ENCODE results near the gene RYR2.

DNA sequence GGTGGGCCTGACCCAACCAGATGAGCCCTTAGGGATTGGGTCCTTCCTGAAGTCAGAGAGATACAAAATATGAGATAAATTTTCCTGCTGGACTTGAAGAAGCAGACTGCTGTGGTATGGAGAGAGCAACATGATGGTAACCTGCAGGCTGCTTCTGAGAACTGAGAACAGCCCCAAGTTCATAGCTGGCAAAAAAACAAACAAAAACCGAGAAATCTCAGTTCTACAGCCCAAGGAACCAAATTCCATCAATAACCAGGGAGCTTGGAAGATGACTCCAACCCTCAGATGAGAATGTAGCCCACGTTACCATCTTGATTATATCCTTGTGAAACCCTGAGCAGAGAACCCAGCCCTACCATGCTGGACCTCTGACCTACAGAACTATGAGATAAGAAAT lies 532.6 kb downstream of the RYR2 start:
- TF ChIP-seq JUN (IDR thresholded peaks at IDR 0.05; ENCODE audit: low read depth, low read length) (no peak), RXRA (IDR thresholded peaks at IDR 0.05; ENCODE audit: insufficient read depth, low read depth, low read length) (no peak), POLR2AphosphoS5 (IDR thresholded peaks at IDR 0.05; ENCODE audit: low read depth, low read length) (no peak), HDAC6 (IDR thresholded peaks at IDR 0.05; ENCODE audit: low read depth, low read length) (no peak), ZNF274 (IDR thresholded peaks at IDR 0.05; ENCODE audit: borderline replicate concordance, extremely low read depth, low read length) (no peak), SP1 (IDR thresholded peaks at IDR 0.05; ENCODE audit: low read depth, low read length) (no peak), POU5F1 (IDR thresholded peaks at IDR 0.05; ENCODE audit: low read depth, low read length) (no peak), MAFK (IDR thresholded peaks at IDR 0.05; ENCODE audit: low read depth, low read length) (no peak), SRF (IDR thresholded peaks at IDR 0.05; ENCODE audit: low read depth, low read length) (no peak), TAF1 (IDR thresholded peaks at IDR 0.05; ENCODE audit: low read depth, low read length) (no peak)
- TF ChIP-seq, protein P1, sequence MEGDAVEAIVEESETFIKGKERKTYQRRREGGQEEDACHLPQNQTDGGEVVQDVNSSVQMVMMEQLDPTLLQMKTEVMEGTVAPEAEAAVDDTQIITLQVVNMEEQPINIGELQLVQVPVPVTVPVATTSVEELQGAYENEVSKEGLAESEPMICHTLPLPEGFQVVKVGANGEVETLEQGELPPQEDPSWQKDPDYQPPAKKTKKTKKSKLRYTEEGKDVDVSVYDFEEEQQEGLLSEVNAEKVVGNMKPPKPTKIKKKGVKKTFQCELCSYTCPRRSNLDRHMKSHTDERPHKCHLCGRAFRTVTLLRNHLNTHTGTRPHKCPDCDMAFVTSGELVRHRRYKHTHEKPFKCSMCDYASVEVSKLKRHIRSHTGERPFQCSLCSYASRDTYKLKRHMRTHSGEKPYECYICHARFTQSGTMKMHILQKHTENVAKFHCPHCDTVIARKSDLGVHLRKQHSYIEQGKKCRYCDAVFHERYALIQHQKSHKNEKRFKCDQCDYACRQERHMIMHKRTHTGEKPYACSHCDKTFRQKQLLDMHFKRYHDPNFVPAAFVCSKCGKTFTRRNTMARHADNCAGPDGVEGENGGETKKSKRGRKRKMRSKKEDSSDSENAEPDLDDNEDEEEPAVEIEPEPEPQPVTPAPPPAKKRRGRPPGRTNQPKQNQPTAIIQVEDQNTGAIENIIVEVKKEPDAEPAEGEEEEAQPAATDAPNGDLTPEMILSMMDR (IDR thresholded peaks at IDR 0.05; ENCODE audit: control extremely low read depth in 1 of 3, insufficient read depth in 1 of 3, low read depth in 1 of 3, low read length in 3 of 3), result no peak
- TF ChIP-seq, protein P2, sequence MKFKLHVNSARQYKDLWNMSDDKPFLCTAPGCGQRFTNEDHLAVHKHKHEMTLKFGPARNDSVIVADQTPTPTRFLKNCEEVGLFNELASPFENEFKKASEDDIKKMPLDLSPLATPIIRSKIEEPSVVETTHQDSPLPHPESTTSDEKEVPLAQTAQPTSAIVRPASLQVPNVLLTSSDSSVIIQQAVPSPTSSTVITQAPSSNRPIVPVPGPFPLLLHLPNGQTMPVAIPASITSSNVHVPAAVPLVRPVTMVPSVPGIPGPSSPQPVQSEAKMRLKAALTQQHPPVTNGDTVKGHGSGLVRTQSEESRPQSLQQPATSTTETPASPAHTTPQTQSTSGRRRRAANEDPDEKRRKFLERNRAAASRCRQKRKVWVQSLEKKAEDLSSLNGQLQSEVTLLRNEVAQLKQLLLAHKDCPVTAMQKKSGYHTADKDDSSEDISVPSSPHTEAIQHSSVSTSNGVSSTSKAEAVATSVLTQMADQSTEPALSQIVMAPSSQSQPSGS (IDR thresholded peaks at IDR 0.05; ENCODE audit: low read length), result no peak
